22Rv1 (cell line): ENCODE results near the gene BYSL.

Experiments
- CTCF ChIP-seq: fragments of 450-650 bp; IDR thresholded peaks from 2 replicates; pipeline ENCODE4 v1.5.1; 2017; ENCODE audit warnings: mild to moderate bottlenecking
- ZFX ChIP-seq: fragments of 450-650 bp; IDR thresholded peaks from 2 replicates; pipeline ENCODE4 v1.6.1; 2017; ENCODE audit warnings: antibody characterized with exemption, borderline replicate concordance

- TF ChIP-seq ZFX (no peak), CTCF (no peak)
These were observed 46.3 kb downstream of the BYSL start for GRCh38 chr6:41967312-41968287.
